SU-DHL-6 (cell line): ENCODE measurements around the gene ITGB8.

Source experiments
- H2AFZ ChIP-seq: fragments of 200-600 bp; sonication (generic); 2 replicates; pipeline ENCODE4 v1.6.1; 2014; ENCODE audit warnings: low read depth, mild to moderate bottlenecking, moderate library complexity, mixed read lengths, antibody characterized with exemption, low read length; ENCODE audit not compliant: severe bottlenecking
- H3F3A ChIP-seq: fragments of 200-600 bp; shearing (Covaris generic); 2 replicates; pipeline ENCODE4 v1.6.0; 2016; ENCODE audit warnings: antibody characterized with exemption, mild to moderate bottlenecking; ENCODE audit not compliant: insufficient read depth
- H3K27ac ChIP-seq: fragments of 200-600 bp; sonication (generic); 2 replicates; pipeline ENCODE4 v1.5.1; 2016; ENCODE audit warnings: low read depth, mild to moderate bottlenecking, low read length, moderate library complexity, mixed read lengths
- H3K27me3 ChIP-seq: fragments of 200-600 bp; sonication (generic), shearing (Covaris generic); 2 replicates; pipeline ENCODE4 v1.6.0; 2014; ENCODE audit warnings: mild to moderate bottlenecking, low read length
- H3K36me3 ChIP-seq: fragments of 200-600 bp; sonication (generic); 2 replicates; pipeline ENCODE4 v1.6.1; 2014; ENCODE audit warnings: mild to moderate bottlenecking, low read length, mixed read lengths
- H3K4me2 ChIP-seq: fragments of 300-600, 200-600 bp; shearing (Covaris generic), sonication (generic); 2 replicates; pipeline ENCODE4 v1.6.0; 2014; ENCODE audit warnings: low read length, low read depth, mild to moderate bottlenecking; ENCODE audit not compliant: poor library complexity, severe bottlenecking
- H3K4me3 ChIP-seq: fragments of 200-600 bp; sonication (generic); 2 replicates; pipeline ENCODE4 v1.5.1; 2014; ENCODE audit warnings: antibody characterized with exemption, low read length, mild to moderate bottlenecking, mixed read lengths; ENCODE audit not compliant: insufficient read depth, poor library complexity, severe bottlenecking
- H3K79me2 ChIP-seq: fragments of 200-600 bp; sonication (generic); 2 replicates; pipeline ENCODE4 v1.6.1; 2014; ENCODE audit warnings: mild to moderate bottlenecking, low read length, moderate library complexity; ENCODE audit not compliant: insufficient read depth
- H3K9ac ChIP-seq: fragments of 200-600 bp; sonication (generic); 2 replicates; pipeline ENCODE4 v1.7.0; 2014; ENCODE audit warnings: mild to moderate bottlenecking, low read length
- H3K9me2 ChIP-seq: fragments of 200-600 bp; sonication (generic); replicated peaks from 2 replicates; pipeline ENCODE4 v1.6.1; 2014; ENCODE audit warnings: low read length; ENCODE audit not compliant: insufficient read depth
- H3K9me3 ChIP-seq: fragments of 200-600 bp; sonication (generic); 2 replicates; pipeline ENCODE4 v1.6.1; 2014; ENCODE audit warnings: low read length, mixed read lengths; ENCODE audit not compliant: insufficient read depth
- H4K20me1 ChIP-seq: fragments of 200-600 bp; sonication (generic); 2 replicates; pipeline ENCODE4 v1.6.1; 2014; ENCODE audit warnings: low read depth, mild to moderate bottlenecking, antibody characterized with exemption, low read length, moderate library complexity, mixed read lengths
- EZH2phosphoT487 ChIP-seq: fragments of 200-600 bp; sonication (generic), shearing (Covaris generic); conservative IDR thresholded peaks from 2 replicates; pipeline ENCODE4 v1.6.1; 2018; ENCODE audit warnings: mild to moderate bottlenecking, antibody characterized with exemption, low read length, moderate library complexity, mixed read lengths
- TF ChIP-seq, protein P1 (sequence below): fragments of 200-600 bp; sonication (generic); IDR thresholded peaks from one replicate; pipeline ENCODE4 v1.5.1; 2017; ENCODE audit warnings: antibody characterized with exemption, mild to moderate bottlenecking, low read length, moderate library complexity; ENCODE audit not compliant: insufficient read depth, poor library complexity, severe bottlenecking

ITGB8 gene

GRCh38 chr7:20408467-20408826 lies 77.7 kb downstream of the ITGB8 start:
- Histone ChIP-seq H3K27me3 (no peaks in the 10 kb centered on the region), H3K36me3 (no peaks in the 10 kb centered on the region), H3K9me3 (no peaks in the 10 kb centered on the region), H3F3A (no peaks in the 10 kb centered on the region), H3K4me3 (no peak overlapping the region), H4K20me1 (no peaks in the 10 kb centered on the region), H3K9me2 (no peaks in the 10 kb centered on the region), H2AFZ (no peak overlapping the region), H3K9ac (no peak overlapping the region), H3K79me2 (no peaks in the 10 kb centered on the region), H3K27ac (no peak overlapping the region), H3K4me2 (no peak overlapping the region)
- TF ChIP-seq, protein P1, sequence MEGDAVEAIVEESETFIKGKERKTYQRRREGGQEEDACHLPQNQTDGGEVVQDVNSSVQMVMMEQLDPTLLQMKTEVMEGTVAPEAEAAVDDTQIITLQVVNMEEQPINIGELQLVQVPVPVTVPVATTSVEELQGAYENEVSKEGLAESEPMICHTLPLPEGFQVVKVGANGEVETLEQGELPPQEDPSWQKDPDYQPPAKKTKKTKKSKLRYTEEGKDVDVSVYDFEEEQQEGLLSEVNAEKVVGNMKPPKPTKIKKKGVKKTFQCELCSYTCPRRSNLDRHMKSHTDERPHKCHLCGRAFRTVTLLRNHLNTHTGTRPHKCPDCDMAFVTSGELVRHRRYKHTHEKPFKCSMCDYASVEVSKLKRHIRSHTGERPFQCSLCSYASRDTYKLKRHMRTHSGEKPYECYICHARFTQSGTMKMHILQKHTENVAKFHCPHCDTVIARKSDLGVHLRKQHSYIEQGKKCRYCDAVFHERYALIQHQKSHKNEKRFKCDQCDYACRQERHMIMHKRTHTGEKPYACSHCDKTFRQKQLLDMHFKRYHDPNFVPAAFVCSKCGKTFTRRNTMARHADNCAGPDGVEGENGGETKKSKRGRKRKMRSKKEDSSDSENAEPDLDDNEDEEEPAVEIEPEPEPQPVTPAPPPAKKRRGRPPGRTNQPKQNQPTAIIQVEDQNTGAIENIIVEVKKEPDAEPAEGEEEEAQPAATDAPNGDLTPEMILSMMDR: no peak
- TF ChIP-seq EZH2phosphoT487: no peak

DNA sequence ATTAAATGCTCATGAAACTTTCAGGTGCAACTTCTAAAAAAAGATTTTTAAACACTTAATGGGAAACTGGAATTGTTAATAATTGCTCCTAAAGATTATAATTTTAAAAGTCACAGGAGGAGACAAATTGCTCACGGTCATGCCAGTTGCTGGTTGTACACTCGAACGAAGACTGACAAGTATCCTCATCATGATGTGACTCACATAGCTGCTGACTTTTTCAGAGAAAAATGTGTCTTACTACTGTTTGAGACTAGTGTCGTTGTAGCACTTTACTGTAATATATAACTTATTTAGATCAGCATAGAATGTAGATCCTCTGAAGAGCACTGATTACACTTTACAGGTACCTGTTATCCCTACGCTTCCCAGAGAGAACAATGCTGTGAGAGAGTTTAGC lies 79.3 kb downstream of the ITGB8 start:
- Histone ChIP-seq H2AFZ (no peak overlapping the region), H3K9me3 (no peaks in the 10 kb centered on the region), H3K27ac (no peak overlapping the region), H3K36me3 (no peaks in the 10 kb centered on the region), H3K27me3 (no peaks in the 10 kb centered on the region), H3K4me2 (no peak overlapping the region), H3F3A (no peaks in the 10 kb centered on the region), H3K9me2 (no peaks in the 10 kb centered on the region), H3K9ac (no peak overlapping the region), H3K4me3 (no peak overlapping the region), H4K20me1 (no peaks in the 10 kb centered on the region), H3K79me2 (no peaks in the 10 kb centered on the region)
- no peak for TF ChIP-seq EZH2phosphoT487
- TF ChIP-seq, protein P1: no peak

DNA sequence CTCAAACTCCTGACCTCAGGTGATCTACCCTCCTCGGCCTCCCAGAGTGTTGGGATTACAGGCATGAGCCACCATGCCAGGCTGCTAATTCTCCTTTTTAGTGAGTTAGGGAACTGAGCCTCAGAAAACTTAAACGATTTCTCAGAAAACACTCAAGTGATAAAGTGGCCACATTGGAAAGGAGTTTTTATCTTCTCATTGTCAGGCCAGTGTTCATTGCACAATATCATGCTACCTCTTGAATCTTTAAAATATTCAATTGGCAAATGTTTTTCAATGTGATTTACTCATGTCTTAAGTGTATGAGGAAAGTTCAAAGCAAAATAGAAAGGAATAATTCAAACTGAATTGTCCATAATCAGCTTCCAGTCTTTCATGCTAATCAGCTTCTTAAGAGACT lies 80.7 kb downstream of the ITGB8 start:
- Histone ChIP-seq H3K4me3 (no peak overlapping the region), H3K9me2 (no peaks in the 10 kb centered on the region), H3K27ac (no peak overlapping the region), H2AFZ (no peak overlapping the region), H3K9me3 (no peaks in the 10 kb centered on the region), H3K36me3 (no peaks in the 10 kb centered on the region), H3K27me3 (no peaks in the 10 kb centered on the region), H3K4me2 (no peak overlapping the region), H4K20me1 (no peaks in the 10 kb centered on the region), H3F3A (no peaks in the 10 kb centered on the region), H3K9ac (no peak overlapping the region), H3K79me2 (no peaks in the 10 kb centered on the region)
- TF ChIP-seq EZH2phosphoT487: no peak
- TF ChIP-seq, protein P1: no peak

DNA sequence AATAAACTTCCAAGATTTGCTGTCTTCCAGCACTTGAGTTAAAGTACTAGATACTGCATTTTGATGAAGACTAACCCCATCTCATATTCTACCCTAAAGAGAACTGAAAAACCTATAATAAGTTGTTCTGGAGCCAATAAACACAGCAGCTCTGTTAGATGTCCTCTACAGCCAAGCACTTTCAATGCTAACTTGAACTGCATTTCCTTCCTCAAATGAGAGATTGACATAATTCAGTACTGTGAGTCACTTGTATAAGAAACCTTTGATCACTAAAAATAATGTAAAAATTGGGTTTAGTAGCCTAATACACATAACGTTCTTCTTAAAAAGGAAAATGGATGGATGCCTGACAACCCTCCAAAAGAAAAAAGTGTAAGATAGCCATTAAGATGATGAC lies 81.3 kb downstream of the ITGB8 start:
- Histone ChIP-seq H2AFZ (no peak overlapping the region), H3K27ac (no peak overlapping the region), H3K4me3 (no peak overlapping the region), H3K27me3 (no peaks in the 10 kb centered on the region), H3K36me3 (no peaks in the 10 kb centered on the region), H3K9me2 (no peaks in the 10 kb centered on the region), H3K9ac (no peak overlapping the region), H3K79me2 (no peaks in the 10 kb centered on the region), H3K9me3 (no peaks in the 10 kb centered on the region), H3K4me2 (no peak overlapping the region), H4K20me1 (no peaks in the 10 kb centered on the region), H3F3A (no peaks in the 10 kb centered on the region)
- TF ChIP-seq, protein P1: no peak
- TF ChIP-seq EZH2phosphoT487: no peak
